ENCODE measurements around the gene ARHGAP25. TPM values are rescaled to one million over a fixed set of nuclear protein-coding genes. Genes with fewer than 3 reads are reported as not detected.
"Not testable (repeated sequence)": the region's sequence is repeated elsewhere in the genome, so short reads cannot be mapped to it uniquely, and the experiment has no call there.

ARHGAP25 gene
- total RNA-seq, 1 donor from 2014 or later = 9.4 TPM

DNA sequence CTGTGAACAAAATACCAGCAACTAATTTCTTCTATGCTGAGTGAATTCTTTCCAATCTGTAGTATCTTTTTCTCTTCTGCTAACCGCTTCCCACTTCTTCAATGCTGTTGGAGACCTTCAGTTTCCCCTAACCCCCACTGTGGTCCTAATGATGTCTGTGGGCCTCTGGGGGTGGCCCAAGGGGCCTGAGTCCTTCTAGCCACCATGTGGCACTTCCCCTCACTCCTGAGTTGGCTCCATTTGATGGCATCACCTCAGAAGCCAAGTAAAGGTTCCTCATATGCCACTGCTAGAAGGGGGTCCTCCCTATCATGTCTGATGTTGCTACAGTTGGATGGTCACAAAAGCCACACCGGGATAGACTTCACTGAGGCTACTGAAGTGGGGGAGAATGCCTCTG, 37.5 kb downstream of the ARHGAP25 start:
- DNase-seq (ENCODE audit: missing footprints) (no peak), ATAC-seq (no peak)
- intact Hi-C loops (cut with DNase I) = loop anchor here (5.0 kb wide), 1 partner anchor 60 kb away; no protein-coding TSS in a partner anchor

DNA sequence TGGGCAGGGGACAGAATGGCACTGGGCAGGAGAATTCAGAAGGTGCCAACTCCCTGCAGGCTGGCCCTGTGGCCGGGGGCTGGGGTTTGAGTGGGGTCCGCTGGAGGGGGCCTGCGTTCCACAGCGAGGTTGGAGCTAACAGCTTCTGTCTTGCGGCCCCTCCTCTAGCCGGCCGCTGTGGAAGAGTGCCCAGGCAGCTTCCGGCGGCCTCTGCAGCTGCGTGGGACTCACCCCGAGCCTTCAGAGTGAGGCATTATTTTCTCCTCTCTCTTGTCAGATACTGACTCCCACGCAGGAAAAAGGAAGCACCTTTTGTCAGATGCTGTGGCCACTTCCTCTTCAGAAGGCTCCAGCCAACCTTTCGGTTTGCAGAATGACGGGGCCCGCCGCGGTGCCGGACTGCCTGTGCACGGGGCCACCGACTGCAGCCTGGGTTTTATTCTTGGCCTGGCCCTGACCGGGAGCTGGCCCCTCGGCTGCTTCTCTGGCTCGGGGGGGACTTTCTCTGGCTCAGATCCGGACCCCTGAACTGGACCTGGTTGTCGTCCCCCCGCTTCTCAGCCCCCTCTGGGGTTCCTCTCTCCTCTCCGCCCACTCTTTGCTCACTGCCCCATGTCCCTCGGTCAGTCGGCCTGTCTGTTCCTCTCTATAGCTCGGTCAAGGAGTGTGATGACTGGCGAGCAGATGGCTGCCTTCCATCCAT, 40.1 kb downstream of the ARHGAP25 start:
- peak; percentile 78 for ATAC-seq
- intact Hi-C loops (cut with DNase I) = loop anchor here (5.0 kb wide), 1 partner anchor 58 kb away; no protein-coding TSS in a partner anchor
- DNase-seq (ENCODE audit: missing footprints) = peak; percentile 93

DNA sequence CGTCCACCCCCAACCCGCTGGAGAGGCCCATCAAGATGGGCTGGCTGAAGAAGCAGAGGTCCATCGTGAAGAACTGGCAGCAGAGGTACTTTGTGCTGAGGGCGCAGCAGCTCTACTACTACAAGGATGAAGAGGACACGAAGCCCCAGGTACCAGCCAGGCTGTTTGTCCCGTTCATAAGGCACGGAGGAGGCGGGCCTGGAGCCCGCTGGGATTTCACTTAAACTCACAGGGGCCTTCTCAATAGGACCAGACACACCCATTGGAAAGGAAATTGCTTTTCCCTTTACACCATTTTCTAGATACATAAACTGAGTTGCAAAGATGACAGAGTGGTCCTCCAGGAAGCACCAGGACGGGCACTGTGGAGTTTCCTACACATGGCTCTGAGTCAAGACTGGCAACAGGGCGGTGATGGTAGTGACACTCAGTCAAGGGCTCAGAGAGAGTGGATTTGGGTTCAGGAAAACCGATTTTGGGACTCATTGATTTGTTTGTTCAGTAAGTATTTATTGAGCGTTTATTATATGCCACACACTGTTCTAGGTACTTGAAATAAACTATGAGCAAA, 40.7 kb downstream of the ARHGAP25 start:
- DNase-seq (ENCODE audit: missing footprints) (peak; percentile 69), ATAC-seq (no peak)
- intact Hi-C loops (cut with DNase I) = no loop called here

DNA sequence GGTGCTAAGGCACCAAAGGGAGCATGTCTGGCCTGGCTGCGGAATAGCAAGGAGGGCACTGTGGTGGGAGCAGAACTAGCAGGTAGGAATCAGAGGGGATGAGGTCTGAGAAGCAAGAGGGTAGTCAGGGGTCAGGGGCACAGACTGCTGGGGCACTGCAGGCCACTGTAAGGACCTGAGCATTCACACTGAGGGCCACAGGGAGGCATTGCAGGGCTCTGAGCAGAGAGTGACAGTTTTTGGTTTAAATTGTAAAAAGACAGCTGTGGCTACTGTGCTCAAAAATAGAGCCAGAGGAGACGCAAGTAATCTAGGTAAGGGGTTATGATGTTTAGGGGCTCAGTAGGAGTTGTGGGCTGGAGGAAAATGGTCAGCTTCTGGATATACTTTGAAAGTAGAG, 41.5 kb downstream of the ARHGAP25 start:
- intact Hi-C loops (cut with DNase I) = no loop called here
- no peak for ATAC-seq

DNA sequence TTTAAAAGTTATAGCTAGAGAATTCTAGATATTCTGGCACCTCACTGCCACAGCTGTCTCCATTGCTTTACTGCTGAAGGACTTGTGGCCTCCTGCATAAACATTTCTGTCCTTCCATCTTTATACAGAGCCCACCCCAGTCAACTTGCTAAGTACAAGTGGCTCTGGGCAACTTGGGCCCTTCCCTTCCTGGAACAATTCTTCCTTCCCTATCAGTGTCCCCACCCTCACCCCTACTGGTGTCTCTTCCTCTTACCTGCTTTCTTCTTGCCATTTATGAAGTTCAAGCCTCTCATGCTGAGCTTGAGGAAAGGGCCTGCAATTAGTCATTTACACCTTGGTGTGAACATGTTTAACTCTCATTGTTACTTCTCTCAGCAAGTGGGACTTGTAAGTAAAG, 45.0 kb downstream of the ARHGAP25 start:
- intact Hi-C loops (cut with DNase I) = no loop called here

More for the DNA sequence above, 41.5 kb downstream of the ARHGAP25 start:
- peak; percentile 42 for DNase-seq (ENCODE audit: missing footprints)

DNA sequence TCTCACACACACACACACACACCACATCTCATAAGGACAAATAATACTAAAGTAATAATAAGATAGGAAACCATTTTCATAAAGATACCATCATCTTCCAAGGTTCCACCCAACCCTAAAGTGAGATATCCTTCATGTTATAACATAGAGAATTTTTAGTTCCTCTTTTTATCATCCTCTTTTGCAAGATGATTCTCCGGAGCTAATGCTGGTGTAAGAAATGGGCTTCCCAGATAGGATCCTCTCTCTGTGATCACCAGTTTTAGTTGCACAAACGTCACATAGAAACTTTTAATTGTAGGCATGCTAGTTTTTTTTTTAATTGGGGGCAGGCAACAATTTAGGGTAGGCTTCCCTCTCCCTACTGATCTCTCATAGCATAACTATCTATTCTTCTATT, 49.6 kb downstream of the ARHGAP25 start:
- intact Hi-C loops (cut with DNase I) = no loop called here
- no peak for DNase-seq (ENCODE audit: missing footprints)
- ATAC-seq = no peak

More for the DNA sequence above, 45.0 kb downstream of the ARHGAP25 start:
- DNase-seq (ENCODE audit: missing footprints) = no peak
- no peak for ATAC-seq

DNA sequence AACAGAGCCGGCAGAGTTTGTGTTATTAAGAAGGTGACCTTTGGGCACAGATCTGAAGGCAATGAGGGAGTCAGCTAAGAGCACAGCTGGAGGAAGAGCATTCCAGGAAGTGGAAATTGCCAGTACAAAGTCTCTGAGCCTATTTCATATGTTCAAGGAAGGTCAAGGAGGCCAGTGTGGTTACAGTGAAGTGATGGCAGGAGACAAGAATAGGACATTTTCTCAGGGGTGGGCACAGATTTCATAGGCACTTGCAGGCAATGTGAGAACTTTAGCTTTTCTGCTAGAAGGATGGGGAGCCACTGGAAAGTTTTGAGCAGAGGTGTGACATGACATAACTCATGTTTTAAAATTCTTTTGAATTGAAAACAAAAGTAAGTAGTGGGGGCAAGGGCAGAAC, 50.3 kb downstream of the ARHGAP25 start:
- ATAC-seq (peak; percentile 44), DNase-seq (ENCODE audit: missing footprints) (no peak)
- intact Hi-C loops (cut with DNase I) = no loop called here

DNA sequence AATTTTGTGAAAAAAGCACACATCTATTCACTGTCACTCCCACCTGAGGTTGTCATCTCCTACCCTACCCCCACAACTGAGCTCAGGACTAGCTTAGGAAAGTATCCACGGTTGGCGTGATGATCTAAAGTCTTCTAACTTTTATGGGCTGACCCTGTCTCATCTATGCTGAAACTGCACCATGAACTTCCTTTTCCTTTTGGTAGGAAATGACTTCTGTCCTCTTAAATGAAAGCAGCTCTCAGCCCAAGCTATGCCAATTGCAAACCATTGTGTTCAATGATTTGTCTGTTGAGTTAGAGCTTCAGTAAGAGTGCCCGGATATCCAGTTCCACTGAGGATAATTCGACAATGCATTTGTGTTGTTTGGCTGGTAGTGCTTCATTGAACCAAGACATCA, 52.7 kb downstream of the ARHGAP25 start:
- no peak for DNase-seq (ENCODE audit: missing footprints)
- intact Hi-C loops (cut with DNase I) = no loop called here
- no peak for ATAC-seq

DNA sequence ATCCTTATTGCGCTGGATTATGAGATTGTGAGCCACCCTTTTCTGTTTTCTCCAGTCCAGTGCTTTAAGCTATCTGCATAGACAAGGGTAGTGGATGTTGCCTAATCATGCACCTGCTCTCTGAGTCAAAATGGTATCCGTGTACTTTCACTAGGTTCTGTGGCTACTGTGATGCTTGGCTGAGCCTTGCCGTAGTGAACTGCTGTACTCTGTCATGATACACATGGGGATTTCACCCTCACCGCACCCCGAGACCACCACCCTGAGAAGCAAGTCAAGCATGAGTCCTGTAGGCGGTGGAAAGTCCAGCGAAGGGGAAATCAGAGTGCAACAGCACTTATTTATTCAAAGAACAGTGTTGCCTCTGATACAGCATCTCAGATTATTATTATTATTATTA, 55.0 kb downstream of the ARHGAP25 start:
- intact Hi-C loops (cut with DNase I) = no loop called here
- DNase-seq (ENCODE audit: missing footprints) (no peak), ATAC-seq (no peak)

DNA sequence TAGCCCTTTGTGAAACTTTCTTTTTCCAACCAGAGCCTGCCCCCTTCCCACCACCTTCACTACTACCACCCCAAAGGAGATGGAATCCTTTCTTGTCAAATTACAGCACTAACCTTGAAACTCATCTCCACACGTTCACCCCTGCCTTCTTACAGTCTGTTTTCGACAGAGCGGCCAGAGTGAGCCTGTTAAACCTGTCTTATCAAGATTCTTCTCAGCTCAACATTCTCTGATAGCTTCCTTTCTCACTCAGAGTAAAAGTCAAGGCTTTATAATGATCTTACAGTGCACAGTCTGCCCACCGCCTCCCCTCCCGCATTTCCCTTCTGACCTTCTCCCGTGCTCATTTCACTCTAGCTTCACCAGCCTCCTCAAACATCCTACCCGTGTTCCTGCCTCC, 56.0 kb downstream of the ARHGAP25 start:
- no peak for DNase-seq (ENCODE audit: missing footprints)
- ATAC-seq = no peak
- intact Hi-C loops (cut with DNase I) = no loop called here

DNA sequence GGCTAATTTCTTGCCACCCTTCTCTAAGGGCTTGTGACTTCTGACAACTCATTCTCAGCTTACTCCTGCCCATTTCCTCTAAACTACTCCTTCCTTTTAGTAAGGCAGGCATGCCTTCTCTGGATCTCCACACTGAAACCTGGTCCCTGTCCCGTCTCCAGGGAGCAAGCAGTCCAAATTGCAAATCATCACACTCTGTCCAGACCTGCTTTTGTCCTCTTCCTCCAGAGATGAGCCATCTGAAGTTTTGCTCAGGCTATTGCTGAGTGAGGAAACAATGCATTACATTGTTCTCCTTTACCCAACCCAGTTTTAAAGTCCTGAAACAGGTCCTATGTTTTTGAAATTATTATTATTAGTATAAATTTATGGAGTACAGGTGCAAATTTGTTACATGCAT, 57.3 kb downstream of the ARHGAP25 start:
- ATAC-seq = no peak
- DNase-seq (ENCODE audit: missing footprints) = no peak
- intact Hi-C loops (cut with DNase I) = no loop called here

DNA sequence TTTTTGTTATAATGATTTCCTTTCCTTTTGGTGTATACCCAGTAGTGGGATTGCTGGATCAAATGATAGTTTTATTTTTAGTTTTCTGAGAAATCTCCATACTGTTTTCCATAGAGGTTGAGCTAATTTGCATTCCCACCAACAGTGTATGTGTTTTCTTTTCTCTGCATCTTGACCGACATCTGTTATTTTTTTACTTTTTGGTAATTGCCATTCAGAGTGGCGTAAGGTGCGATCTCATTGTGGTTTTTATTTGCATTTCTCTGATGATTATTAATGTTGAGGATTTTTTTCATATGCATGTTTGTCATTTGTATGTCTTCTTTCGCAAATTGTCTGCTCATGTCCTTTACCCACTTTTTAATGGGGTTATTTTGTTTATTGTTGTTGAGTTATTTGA, 58.1 kb downstream of the ARHGAP25 start:
- intact Hi-C loops (cut with DNase I) = no loop called here
- ATAC-seq = no peak
- DNase-seq (ENCODE audit: missing footprints) = no peak

DNA sequence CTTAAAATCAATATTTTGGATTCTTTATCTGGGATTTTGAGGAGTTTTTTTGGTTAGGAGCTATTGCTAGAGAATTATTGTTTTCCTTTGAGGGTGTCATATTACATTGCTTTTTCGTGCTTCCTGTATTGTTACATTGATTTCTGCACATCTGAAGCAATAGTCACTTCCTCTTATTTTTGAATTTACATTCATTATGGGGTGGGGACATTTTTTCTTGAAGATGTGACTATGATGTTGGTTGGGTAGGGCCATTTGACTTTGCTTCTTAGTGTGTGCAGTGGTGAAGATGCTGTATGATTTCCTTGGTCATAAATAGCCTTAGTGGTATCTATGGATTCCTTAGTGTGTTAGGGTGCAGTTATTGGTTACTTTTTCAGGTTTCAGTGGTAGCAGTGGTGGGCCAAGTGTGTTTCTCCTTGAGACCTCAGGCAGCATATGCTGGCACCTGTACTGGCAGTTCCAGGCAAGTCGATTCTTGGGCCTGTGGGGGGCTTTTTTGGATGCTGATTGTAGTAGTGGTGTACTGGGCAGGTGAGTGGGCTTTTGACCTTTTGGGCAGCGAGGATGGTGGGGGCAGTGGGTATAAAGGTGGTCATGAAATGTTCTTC, 61.8 kb downstream of the ARHGAP25 start:
- DNase-seq (ENCODE audit: missing footprints) (no peak), ATAC-seq (no peak)
- intact Hi-C loops (cut with DNase I) = no loop called here

DNA sequence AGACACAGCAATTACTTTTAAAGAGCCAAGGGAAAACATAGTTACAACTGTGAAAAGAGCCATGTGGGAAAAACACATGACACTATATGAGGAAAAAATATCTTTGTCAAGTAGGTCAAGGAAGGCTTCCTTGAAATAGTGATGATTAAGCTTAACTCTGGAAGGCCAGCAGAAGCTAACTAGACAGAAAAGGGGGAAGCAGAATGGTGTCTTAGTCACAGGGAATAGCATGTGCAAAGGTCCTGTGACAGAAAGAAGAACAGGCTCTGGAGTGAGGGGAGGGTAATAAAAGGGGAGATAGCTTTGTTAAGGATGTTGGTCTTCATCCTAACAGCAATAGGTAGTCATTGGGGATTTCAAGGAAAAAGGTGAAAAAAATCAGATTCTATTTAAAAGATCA, 64.0 kb downstream of the ARHGAP25 start:
- intact Hi-C loops (cut with DNase I) = no loop called here
- no peak for ATAC-seq
- no peak for DNase-seq (ENCODE audit: missing footprints)

DNA sequence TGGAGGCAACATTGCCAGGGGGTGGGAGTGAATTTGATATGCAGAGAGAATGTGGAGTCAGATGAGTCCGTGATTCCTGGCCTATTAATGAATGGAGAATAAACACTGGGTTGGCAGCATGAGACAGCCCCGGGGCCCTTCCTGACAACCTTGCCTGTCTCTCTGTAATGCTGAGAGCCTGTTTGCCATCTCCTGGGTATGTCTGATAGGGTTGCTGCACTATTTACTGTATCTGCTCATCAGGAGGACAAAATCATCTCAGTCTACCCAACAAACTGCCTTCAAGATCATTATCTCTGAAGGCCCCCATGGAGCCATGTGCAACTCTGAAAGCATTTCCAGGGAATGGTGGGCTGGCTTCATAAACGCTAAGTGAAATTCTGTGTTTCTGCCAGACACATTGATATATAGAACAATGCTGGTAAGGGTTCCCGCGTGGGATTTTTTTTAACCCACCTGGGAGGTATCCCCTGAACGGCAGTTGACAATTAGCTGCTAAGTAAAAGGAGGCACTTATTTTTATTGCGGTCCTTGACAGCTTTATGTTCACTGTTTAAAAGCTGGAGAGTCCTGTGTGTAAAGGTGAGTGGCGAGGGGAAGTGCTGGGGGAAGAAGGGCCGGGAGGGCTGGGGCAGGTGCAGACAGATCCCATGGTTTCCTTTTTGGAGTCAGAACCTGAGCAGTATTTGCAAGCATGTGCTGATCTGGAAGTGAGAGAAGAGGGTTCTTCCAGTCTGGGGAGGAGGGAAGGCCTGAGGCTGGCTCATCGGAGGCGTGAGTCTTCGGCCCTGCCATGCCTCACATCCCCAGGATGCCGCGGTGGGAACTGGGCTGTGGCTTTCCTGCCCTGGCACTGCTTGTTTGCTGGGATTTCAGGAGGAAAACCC, 64.8 kb downstream of the ARHGAP25 start:
- DNase-seq (ENCODE audit: missing footprints) (no peak), ATAC-seq (no peak)
- intact Hi-C loops (cut with DNase I) = no loop called here

DNA sequence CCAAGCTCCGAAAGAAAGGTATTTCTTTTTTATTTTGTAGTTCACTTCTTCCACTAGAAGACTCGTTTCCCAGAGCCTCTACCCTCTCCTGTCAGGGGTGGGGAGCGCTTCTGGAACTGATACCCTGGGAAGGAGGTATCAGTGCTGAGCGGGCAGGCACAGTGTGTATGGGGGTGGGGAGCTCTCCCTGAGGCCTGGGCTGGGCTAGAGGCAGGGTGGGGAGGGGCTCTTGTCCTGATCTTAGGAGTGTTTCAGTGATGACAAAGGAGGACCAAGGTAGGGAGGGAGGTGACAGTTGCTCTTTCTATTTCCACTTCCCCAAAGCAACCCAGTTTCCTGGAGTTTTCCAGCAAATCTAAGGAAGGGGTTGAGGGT, 65.4 kb downstream of the ARHGAP25 start:
- ATAC-seq = no peak
- intact Hi-C loops (cut with DNase I) = no loop called here
- no peak for DNase-seq (ENCODE audit: missing footprints)

DNA sequence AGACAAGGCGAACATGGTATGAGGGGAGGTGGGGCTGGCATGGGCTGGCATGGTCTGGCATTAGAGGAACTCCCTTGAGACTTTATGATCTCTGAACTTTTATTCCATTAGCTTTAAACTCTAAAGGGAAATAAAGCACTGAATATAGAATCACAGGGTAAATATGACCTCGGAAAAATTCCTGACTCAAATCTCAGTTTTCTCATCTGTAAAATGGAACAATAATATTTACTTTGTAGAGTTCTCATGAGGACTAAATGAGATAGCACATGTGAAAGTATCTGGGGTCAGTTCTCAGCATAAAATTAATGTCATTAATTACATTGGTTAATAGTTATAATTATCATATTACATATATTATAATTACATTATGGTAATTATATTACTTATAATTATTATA, 65.9 kb downstream of the ARHGAP25 start:
- DNase-seq (ENCODE audit: missing footprints) (no peak), ATAC-seq (no peak)
- intact Hi-C loops (cut with DNase I) = no loop called here

DNA sequence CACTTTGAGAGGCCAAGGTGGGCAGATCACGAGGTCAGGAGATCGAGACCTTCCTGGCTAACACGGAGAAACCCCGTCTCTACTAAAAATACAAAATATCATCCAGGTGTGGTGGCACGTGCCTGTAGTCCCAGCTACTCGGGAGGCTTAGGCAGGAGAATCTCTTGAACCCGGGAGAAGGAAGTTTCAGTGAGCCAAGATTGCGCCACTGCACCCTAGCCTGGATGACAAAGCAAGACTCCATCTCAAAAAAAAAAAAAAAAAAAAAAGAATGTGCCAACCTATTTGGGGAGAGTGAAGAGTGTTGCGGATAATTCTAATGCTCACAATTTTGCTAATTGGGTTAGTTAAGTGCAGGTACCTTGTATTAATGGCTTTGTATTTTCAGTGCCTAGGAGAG, 67.5 kb downstream of the ARHGAP25 start:
- DNase-seq (ENCODE audit: missing footprints); intact Hi-C loops (cut with DNase I); ATAC-seq: not testable (repeated sequence)

DNA sequence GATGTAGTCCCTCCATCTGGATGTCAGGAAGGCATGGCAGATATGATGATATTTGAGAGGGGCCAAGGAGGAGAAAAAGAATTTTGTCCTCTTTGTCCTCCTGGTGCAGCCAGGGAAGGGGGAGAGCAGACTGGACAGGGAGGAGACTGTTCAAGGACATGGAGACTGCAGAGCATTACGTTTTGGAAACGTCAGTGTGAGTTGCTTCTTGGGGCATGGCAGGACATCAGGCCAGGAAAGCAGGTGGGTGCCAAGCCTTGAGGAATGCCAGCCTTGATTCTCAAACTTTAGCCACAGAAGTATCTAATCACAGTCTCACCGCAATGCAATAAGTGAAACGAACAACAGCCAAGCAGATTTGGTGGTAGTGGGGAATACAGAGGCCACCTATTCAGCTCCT, 70.4 kb downstream of the ARHGAP25 start:
- ATAC-seq (no peak), DNase-seq (ENCODE audit: missing footprints) (no peak)
- intact Hi-C loops (cut with DNase I) = no loop called here
